Measurements from ENCODE around the gene TRPV6. TPM values are rescaled to one million over a fixed set of nuclear protein-coding genes. Genes with fewer than 3 reads are reported as not detected.

The TRPV6 gene
- total and polyA plus RNA-seq, 4 donors, result 0.40 to 1.2 (median 0.53) TPM

- 7% methylated on average over 36 to 43 of the region's 43 CpGs for WGBS, 2 donors
- TF ChIP-seq CTCF (IDR thresholded peaks at IDR 0.05; ENCODE audit: control extremely low read depth, extremely low read depth), result no peak
- Histone ChIP-seq H3K27ac (ENCODE audit: low read depth in 1 of 2, low read length in 1 of 2) (no peak overlapping the region), H3K9ac (ENCODE audit: insufficient read depth in 1 of 2, low read length in 2 of 2) (peak overlapping the region in 1 of 2 donors; percentile 34), H3K27me3 (ENCODE audit: control insufficient read depth in 3 of 3, insufficient read depth in 3 of 3, low read length in 2 of 3) (no peaks in the 10 kb centered on the region), H3K4me3 (peak overlapping the region; percentile 48), H3K4me1 (ENCODE audit: control insufficient read depth in 5 of 5, insufficient read depth in 5 of 5, low read length in 5 of 5) (peaks cover 0 to 27% (median 6%) of the 10 kb centered on the region in 5 donors), H3K9me3 (ENCODE audit: control insufficient read depth in 4 of 4, insufficient read depth in 3 of 4, low read length in 3 of 4) (no peaks in the 10 kb centered on the region), H3K36me3 (ENCODE audit: control insufficient read depth in 4 of 4, insufficient read depth in 4 of 4, low read length in 4 of 4) (no peaks in the 10 kb centered on the region)
- DNase-seq (peak; percentile 44 to 53 (median 50)), ATAC-seq (ENCODE audit: insufficient read depth, low FRiP score) (no peak)
Measured at GRCh38 chr7:142855114-142855743, 30.3 kb downstream of the TRPV6 start.

- no peak for TF ChIP-seq CTCF (IDR thresholded peaks at IDR 0.05; ENCODE audit: control extremely low read depth, extremely low read depth)
- ATAC-seq (ENCODE audit: insufficient read depth, low FRiP score), result peak; percentile 82
- WGBS, 2 donors, result 1% methylated on average over 36 to 70 of the region's 70 CpGs
Measured at GRCh38 chr7:142854372-142855113, 31.0 kb downstream of the TRPV6 start, which contains the start of gene EPHB6. Gene EPHB6 (plus strand): TSS chr7:142855076. CDS start chr7:142863228, 8,152 bp downstream.

DNA sequence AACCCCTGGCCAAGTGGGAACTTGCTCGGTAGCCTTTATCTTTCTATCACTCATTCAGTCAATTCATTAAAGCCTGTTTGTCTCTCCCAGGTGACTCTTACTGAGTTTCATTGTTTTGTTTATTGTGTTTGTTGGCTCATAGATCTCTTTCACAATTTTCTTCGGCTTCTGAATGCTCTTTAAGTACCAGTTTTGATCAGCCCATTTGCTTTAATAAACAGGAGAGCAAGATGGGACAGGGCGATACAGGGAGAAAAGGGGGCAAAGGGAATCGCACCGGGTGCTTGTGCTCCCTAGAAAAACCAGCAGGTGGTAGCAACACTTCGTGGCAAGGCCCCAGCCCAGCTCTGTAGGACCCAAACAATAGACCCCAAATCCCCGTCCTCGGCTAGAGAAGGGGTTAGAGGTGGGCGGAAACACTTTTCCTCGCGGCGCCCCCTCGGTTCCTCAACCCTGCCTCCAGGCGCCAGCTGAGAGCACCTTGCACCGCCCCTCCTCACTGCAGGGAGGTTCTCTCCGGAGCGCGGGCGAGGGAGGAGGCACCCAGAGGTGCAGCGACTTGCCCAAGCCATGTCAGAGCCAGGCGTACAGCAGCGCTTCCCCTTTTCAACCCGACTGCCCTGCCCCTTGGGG is 31.7 kb downstream of the TRPV6 start:
- Histone ChIP-seq H3K36me3 (ENCODE audit: control insufficient read depth in 4 of 4, insufficient read depth in 4 of 4, low read length in 4 of 4) (no peaks in the 10 kb centered on the region), H3K9me3 (ENCODE audit: control insufficient read depth in 4 of 4, insufficient read depth in 3 of 4, low read length in 3 of 4) (no peaks in the 10 kb centered on the region), H3K27me3 (ENCODE audit: control insufficient read depth in 3 of 3, insufficient read depth in 3 of 3, low read length in 2 of 3) (no peaks in the 10 kb centered on the region), H3K27ac (ENCODE audit: low read depth in 1 of 2, low read length in 1 of 2) (no peak overlapping the region), H3K4me1 (ENCODE audit: control insufficient read depth in 5 of 5, insufficient read depth in 5 of 5, low read length in 5 of 5) (peaks cover 0 to 18% (median 5%) of the 10 kb centered on the region in 5 donors), H3K9ac (ENCODE audit: insufficient read depth in 1 of 2, low read length in 2 of 2) (peak overlapping the region; percentile 37 to 65), H3K4me3 (no peak overlapping the region)
- TF ChIP-seq CTCF (IDR thresholded peaks at IDR 0.05; ENCODE audit: control extremely low read depth, extremely low read depth), result peak; percentile 48
- WGBS, 2 donors, result 0 to 1% methylated on average over 21 to 23 of the region's 23 CpGs
- peak; percentile 73 for ATAC-seq (ENCODE audit: insufficient read depth, low FRiP score)
- DNase-seq, result peak; percentile 81 to 87 (median 86)

More at GRCh38 chr7:142854372-142855113, 31.0 kb downstream of the TRPV6 start, which contains the start of gene EPHB6:
- Histone ChIP-seq H3K36me3 (ENCODE audit: control insufficient read depth in 4 of 4, insufficient read depth in 4 of 4, low read length in 4 of 4) (no peaks in the 10 kb centered on the region), H3K4me3 (peak within 1 kb of the TSS; percentile 48), H3K4me1 (ENCODE audit: control insufficient read depth in 5 of 5, insufficient read depth in 5 of 5, low read length in 5 of 5) (peaks cover 0 to 20% (median 5%) of the 10 kb centered on the region in 5 donors), H3K27ac (ENCODE audit: low read depth in 1 of 2, low read length in 1 of 2) (peak within 1 kb of the TSS in 1 of 2 donors; percentile 30), H3K9me3 (ENCODE audit: control insufficient read depth in 4 of 4, insufficient read depth in 3 of 4, low read length in 3 of 4) (no peaks in the 10 kb centered on the region), H3K27me3 (ENCODE audit: control insufficient read depth in 3 of 3, insufficient read depth in 3 of 3, low read length in 2 of 3) (no peaks in the 10 kb centered on the region), H3K9ac (ENCODE audit: insufficient read depth in 1 of 2, low read length in 2 of 2) (peak within 1 kb of the TSS; percentile 37 to 65)
- peak; percentile 89 to 94 (median 90) for DNase-seq
